ENCODE data around the gene PRELID3B. TPM values are rescaled to one million over a fixed set of nuclear protein-coding genes. Genes with fewer than 3 reads are reported as not detected.
A peak's percentile ranks its signal among the peaks of the same experiment; 100 is the strongest.

PRELID3B gene
- total RNA-seq, 2 experiments from 2014 or later, result 80.1 to 81.6 TPM

GRCh38 chr20:59025086-59025485 lies 17.5 kb downstream of the PRELID3B start:
- CTCF ChIA-PET, result no interaction called here
- Mint-ChIP-seq H3K9me3 (ENCODE audit: insufficient read depth) (no peaks in the 10 kb centered on the region), H3K4me3 (no peak overlapping the region), H3K27me3 (ENCODE audit: low read depth) (no peaks in the 10 kb centered on the region), H3K4me1 (ENCODE audit: low read depth) (peaks cover 35% of the 10 kb centered on the region), H3K36me3 (ENCODE audit: low read depth) (peaks cover 68% of the 10 kb centered on the region), H3K27ac (no peak overlapping the region)
- ATAC-seq (no peak), DNase-seq (no peak)
- POLR2A ChIA-PET, result interaction anchor here (0.6 to 1.0 kb wide), 2 partner anchors 36 to 136 kb away, joined by 3 read pairs; no protein-coding TSS in a partner anchor

DNA sequence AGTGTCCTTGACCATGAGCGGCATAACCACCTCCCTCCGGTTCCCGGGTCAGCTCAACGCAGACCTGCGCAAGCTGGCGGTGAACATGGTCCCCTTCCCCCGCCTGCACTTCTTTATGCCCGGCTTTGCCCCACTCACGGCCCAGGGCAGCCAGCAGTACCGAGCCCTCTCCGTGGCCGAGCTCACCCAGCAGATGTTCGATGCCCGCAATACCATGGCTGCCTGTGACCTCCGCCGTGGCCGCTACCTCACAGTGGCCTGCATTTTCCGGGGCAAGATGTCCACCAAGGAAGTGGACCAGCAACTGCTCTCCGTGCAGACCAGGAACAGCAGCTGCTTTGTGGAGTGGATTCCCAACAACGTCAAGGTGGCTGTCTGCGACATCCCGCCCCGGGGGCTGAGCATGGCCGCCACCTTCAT lies 18.5 kb downstream of the PRELID3B start:
- ChIA-PET CTCF (no interaction called here), POLR2A (interaction anchor here (1.0 kb wide), 1 partner anchor 135 kb away, joined by 3 read pairs; no protein-coding TSS in a partner anchor)
- Mint-ChIP-seq H3K27ac (no peak overlapping the region), H3K9me3 (ENCODE audit: insufficient read depth) (no peaks in the 10 kb centered on the region), H3K4me1 (ENCODE audit: low read depth) (peaks cover 27% of the 10 kb centered on the region), H3K27me3 (ENCODE audit: low read depth) (no peaks in the 10 kb centered on the region), H3K36me3 (ENCODE audit: low read depth) (peaks cover 59% of the 10 kb centered on the region), H3K4me3 (no peak overlapping the region)
- DNase-seq (no peak), ATAC-seq (no peak)

DNA sequence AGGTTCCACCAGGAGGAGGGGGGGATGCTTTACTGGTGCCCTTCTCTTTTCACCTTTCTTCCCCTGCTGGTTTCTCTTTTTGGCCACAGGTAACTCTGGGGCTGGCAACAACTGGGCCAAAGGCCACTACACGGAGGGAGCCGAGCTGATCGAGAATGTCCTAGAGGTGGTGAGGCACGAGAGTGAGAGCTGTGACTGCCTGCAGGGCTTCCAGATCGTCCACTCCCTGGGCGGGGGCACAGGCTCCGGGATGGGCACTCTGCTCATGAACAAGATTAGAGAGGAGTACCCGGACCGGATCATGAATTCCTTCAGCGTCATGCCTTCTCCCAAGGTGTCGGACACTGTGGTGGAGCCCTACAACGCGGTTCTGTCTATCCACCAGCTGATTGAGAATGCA lies 19.0 kb downstream of the PRELID3B start:
- peaks cover 22% of the 10 kb centered on the region for H3K4me1 Mint-ChIP-seq (ENCODE audit: low read depth)
- no peak for DNase-seq
- POLR2A ChIA-PET, result interaction anchor here (0.8 kb wide), 1 partner anchor 9 kb away, joined by 5 read pairs; the partner anchor contains the start of gene ATP5F1E
- H3K27me3 Mint-ChIP-seq (ENCODE audit: low read depth), result no peaks in the 10 kb centered on the region
- no peak for ATAC-seq
- H3K9me3 Mint-ChIP-seq (ENCODE audit: insufficient read depth), result no peaks in the 10 kb centered on the region
- H3K4me3 Mint-ChIP-seq, result no peak overlapping the region
- CTCF ChIA-PET, result no interaction called here
- H3K27ac Mint-ChIP-seq, result no peak overlapping the region
- H3K36me3 Mint-ChIP-seq (ENCODE audit: low read depth), result peaks cover 54% of the 10 kb centered on the region

- Mint-ChIP-seq H3K4me3 (no peak overlapping the region), H3K27ac (peak overlapping the region; percentile 10), H3K36me3 (ENCODE audit: low read depth) (peaks cover 48% of the 10 kb centered on the region), H3K27me3 (ENCODE audit: low read depth) (no peaks in the 10 kb centered on the region), H3K4me1 (ENCODE audit: low read depth) (peaks cover 16% of the 10 kb centered on the region), H3K9me3 (ENCODE audit: insufficient read depth) (no peaks in the 10 kb centered on the region)
- ChIA-PET POLR2A (no interaction called here), CTCF (no interaction called here)
- no peak for ATAC-seq
- DNase-seq, result no peak
Observed at GRCh38 chr20:59022754-59023153, 19.8 kb downstream of the PRELID3B start.

DNA sequence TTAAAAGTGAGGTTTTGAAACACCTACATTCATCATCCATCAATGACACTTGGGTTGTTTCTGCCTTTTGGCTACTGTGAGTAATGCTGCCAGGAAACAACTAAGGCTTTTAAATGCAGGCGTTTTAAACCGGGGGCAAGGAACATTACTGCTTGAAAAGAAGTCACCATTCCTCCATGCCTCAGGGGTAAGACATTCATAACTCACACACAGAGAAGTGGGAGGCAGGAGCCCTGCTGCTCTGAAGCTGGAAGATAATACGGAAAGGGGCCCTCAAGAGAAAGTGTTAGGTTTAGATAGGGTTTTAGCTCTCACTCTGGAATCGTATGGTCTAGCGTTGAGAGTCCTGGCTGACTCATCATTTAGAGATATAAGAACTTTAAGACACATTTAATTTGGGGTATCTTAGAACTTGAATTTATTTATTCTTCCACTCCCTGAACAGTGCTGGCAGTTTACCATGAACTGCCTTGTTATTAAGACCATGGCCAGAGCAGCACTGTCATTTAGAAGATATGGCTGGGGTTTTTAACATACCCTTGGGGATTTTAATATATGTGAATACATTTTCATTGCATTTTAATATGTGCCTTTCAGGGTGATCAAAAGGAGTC lies 21.5 kb downstream of the PRELID3B start:
- CTCF ChIA-PET, result no interaction called here

DNA sequence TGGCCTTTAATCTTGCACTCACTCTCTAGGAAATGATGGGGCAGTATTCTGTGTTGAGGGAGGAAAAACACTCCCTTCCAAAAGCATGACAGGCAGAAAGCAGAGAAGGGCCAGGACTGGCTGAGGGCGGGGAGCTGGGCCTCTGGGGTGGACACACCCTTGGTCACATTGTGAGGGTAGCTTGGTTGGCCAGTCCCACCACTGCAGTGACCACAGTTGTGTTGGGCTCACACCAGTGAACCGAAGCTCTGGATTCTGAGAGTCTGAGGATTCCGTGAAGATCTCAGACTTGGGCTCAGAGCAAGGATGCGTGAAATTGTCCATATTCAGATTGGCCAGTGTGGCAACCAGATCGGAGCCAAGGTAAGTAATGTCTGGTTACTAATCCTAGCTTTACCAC lies 23.4 kb downstream of the PRELID3B start, which contains the start of gene TUBB1:
Gene TUBB1 (plus strand): TSS at position 213 of the 400 bp plus-strand sequence. CDS start 94 bp downstream, at position 307.
- Mint-ChIP-seq H3K4me3 (no peak within 1 kb of the TSS), H3K27me3 (ENCODE audit: low read depth) (no peaks in the 10 kb centered on the region), H3K36me3 (ENCODE audit: low read depth) (peaks cover 19% of the 10 kb centered on the region), H3K9me3 (ENCODE audit: insufficient read depth) (no peaks in the 10 kb centered on the region), H3K27ac (no peak within 1 kb of the TSS), H3K4me1 (ENCODE audit: low read depth) (peaks cover 26% of the 10 kb centered on the region)
- CTCF ChIA-PET, result no interaction called here
- DNase-seq (no peak), ATAC-seq (no peak)
- POLR2A ChIA-PET, result no interaction called here

More for the DNA sequence above, 21.5 kb downstream of the PRELID3B start:
- no peak overlapping the region for H3K27ac Mint-ChIP-seq
- no peaks in the 10 kb centered on the region for H3K9me3 Mint-ChIP-seq (ENCODE audit: insufficient read depth)
- H3K4me1 Mint-ChIP-seq (ENCODE audit: low read depth), result peaks cover 22% of the 10 kb centered on the region
- H3K27me3 Mint-ChIP-seq (ENCODE audit: low read depth), result no peaks in the 10 kb centered on the region
- H3K36me3 Mint-ChIP-seq (ENCODE audit: low read depth), result peaks cover 31% of the 10 kb centered on the region
- H3K4me3 Mint-ChIP-seq, result no peak overlapping the region
- DNase-seq (no peak), ATAC-seq (no peak)
- POLR2A ChIA-PET, result interaction anchor here (0.9 kb wide), 1 partner anchor 369 kb away, joined by 4 read pairs; no protein-coding TSS in a partner anchor

DNA sequence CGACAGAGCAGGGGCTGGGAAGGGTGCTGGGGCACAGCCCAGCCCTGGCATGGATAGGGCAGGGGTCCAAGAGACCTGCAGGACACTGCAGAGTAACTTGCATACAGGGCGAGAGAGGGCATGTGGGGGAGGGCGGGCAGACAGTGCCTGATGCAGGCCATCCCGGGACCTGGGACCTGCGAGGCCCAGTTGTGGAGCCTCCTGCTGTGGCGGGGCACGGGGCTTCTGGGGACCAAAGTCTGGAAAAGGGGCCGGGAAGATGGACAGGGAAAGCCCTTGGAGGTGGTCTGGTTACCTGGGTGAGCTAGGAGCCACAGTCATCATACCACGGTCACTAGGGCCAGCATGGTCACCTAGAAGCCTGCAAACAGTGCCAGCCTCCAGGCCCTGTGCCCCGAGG lies 23.8 kb downstream of the PRELID3B start:
- H3K27ac Mint-ChIP-seq, result no peak overlapping the region
- H3K4me1 Mint-ChIP-seq (ENCODE audit: low read depth), result peaks cover 30% of the 10 kb centered on the region
- H3K4me3 Mint-ChIP-seq, result no peak overlapping the region
- ATAC-seq (no peak), DNase-seq (no peak)
- peaks cover 15% of the 10 kb centered on the region for H3K36me3 Mint-ChIP-seq (ENCODE audit: low read depth)
- H3K27me3 Mint-ChIP-seq (ENCODE audit: low read depth), result no peaks in the 10 kb centered on the region
- ChIA-PET POLR2A (no interaction called here), CTCF (no interaction called here)
- H3K9me3 Mint-ChIP-seq (ENCODE audit: insufficient read depth), result no peaks in the 10 kb centered on the region

DNA sequence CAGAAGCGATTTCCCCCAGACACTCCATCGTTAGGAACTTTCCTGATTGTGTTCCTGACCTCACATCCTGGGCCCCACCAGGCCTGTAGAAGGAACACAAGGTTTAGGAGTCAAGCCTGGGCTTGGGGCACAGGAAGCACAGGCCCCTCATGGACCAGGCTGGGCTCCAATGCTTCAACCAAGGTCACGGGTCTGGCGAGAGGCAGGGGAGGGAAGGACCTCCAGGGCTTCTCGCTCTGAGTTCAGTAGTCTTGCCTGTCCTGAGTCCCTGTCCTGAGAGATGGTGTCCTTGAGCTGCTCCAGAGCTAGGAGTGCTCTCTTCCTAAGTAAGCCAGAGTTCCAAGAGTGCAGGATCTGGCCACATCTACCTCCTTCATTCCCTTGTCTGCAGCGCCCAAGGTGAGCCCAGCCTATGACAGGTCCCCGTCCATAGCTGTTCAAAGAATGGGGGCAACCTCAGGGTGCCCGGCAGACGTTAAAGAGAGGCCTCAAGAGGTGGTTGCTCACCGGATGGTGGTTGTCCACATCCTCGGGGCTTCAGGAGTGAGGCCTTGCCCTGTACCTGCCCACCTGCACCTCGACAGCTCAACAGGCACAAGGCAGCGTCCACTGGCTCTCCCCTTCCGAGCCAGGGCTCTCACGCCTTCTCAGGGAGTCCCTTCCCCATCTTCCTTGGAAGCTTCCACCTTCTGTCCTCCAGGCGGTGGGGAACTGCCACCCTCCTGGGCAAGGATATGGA lies 24.9 kb downstream of the PRELID3B start:
- peaks cover 7% of the 10 kb centered on the region for H3K36me3 Mint-ChIP-seq (ENCODE audit: low read depth)
- no peaks in the 10 kb centered on the region for H3K27me3 Mint-ChIP-seq (ENCODE audit: low read depth)
- POLR2A ChIA-PET, result interaction anchor here (0.7 to 1.0 kb wide), 3 partner anchors 15 to 1594 kb away, joined by 3 read pairs; partner anchors contain the start of gene ATP5F1E
- H3K4me3 Mint-ChIP-seq, result no peak overlapping the region
- DNase-seq (no peak), ATAC-seq (no peak)
- CTCF ChIA-PET, result interaction anchor here (0.7 to 1.5 kb wide), 4 partner anchors 9 to 204 kb away, joined by 3 to 4 read pairs (median 3); no protein-coding TSS in a partner anchor
- no peaks in the 10 kb centered on the region for H3K9me3 Mint-ChIP-seq (ENCODE audit: insufficient read depth)
- H3K27ac Mint-ChIP-seq, result peak overlapping the region; percentile 55
- peaks cover 40% of the 10 kb centered on the region for H3K4me1 Mint-ChIP-seq (ENCODE audit: low read depth)

DNA sequence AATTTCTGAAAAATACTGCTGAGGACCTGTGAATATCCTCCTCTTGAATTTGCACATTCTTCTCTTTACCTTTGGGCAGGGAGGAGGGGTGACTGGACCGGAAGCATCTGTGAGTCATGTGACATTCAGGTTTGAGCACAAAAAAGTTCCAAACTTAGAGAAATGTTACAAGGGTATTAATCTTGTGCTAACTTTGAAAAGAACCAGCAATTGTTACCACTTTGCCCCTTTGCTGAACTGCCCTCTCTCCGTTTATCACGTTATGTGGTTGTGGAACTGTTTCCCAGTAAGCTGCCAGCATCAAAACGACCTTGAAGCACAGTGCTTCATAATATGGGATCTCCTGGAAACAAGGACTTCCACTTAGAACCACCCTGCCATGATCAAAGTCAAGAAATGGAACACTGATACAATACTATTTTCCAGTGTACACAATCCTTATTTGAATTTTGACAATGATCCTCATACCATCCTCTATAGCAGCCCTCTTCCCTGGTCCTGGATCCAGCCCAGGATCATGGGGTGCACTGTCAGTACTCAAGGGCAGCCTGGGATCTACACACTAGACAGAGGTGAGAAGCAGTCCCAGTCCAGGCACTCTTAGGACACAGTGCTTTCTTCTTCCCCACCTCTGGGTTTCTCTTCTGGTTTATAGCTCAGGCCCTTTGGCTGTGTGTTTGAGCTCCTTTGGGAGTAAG lies 25.6 kb downstream of the PRELID3B start:
- Mint-ChIP-seq H3K27me3 (ENCODE audit: low read depth) (no peaks in the 10 kb centered on the region), H3K27ac (peak overlapping the region; percentile 55), H3K9me3 (ENCODE audit: insufficient read depth) (no peaks in the 10 kb centered on the region), H3K4me1 (ENCODE audit: low read depth) (peaks cover 47% of the 10 kb centered on the region), H3K4me3 (no peak overlapping the region), H3K36me3 (ENCODE audit: low read depth) (peaks cover 2% of the 10 kb centered on the region)
- DNase-seq, result no peak
- ChIA-PET POLR2A (interaction anchor here (0.6 to 1.0 kb wide), 4 partner anchors 14 to 1594 kb away, joined by 3 read pairs; partner anchors contain the start of gene ATP5F1E), CTCF (interaction anchor here (0.9 to 1.5 kb wide), 3 partner anchors 10 to 205 kb away, joined by 3 to 4 read pairs (median 3); no protein-coding TSS in a partner anchor)
- ATAC-seq, result peak; percentile 28

DNA sequence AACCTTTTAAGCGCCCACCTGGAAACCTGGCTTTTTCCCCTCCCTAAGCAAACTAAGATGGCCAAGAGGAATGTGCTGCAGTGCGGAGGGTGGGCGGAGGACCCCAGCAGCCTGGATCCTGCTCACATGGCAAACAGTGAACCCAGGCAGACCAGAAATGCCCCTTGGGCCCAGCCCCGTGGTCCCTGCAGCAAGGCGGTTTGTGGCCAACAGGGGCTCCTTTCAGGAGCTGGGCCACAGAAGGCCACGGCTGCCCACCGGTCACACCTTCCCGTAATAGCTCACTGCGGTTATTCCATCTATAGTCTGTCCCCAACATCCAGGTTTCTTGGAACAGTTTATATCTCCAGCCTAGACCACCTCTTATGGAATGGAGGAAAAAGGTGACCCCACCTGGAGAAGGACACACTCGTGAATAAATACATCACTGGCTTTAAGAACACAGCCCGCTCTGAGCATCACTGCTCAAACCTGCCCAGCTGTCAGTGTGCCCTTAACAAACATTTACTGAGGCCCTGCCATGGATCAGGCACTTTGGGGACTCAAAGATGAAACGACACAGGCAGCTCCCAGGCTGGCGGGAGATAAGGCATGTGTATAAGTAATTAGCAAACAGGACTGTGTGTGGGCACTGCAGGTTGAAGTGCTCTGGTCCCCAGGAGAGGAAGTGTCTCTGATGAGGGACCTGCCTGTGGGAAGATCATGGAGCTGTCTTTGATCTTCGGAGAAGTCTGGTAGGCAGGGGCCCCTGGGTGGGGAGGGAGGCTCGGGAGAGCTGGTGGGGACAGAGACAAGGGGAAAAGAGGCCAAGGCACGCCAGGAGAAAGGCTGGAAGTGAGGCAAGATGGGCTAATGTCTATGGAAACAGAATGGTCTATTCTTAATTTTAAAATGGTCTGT lies 26.5 kb downstream of the PRELID3B start:
- DNase-seq (no peak), ATAC-seq (no peak)
- ChIA-PET CTCF (interaction anchor here (1.5 kb wide), 1 partner anchor 206 kb away, joined by 3 read pairs; no protein-coding TSS in a partner anchor), POLR2A (interaction anchor here (0.6 to 0.9 kb wide), 2 partner anchors 10 to 15 kb away, joined by 3 to 4 read pairs; no protein-coding TSS in a partner anchor)
- Mint-ChIP-seq H3K4me1 (ENCODE audit: low read depth) (peaks cover 56% of the 10 kb centered on the region), H3K9me3 (ENCODE audit: insufficient read depth) (no peaks in the 10 kb centered on the region), H3K27me3 (ENCODE audit: low read depth) (no peaks in the 10 kb centered on the region), H3K36me3 (ENCODE audit: low read depth) (peaks cover 2% of the 10 kb centered on the region), H3K4me3 (no peak overlapping the region), H3K27ac (peak overlapping the region; percentile 50)

GRCh38 chr20:59015411-59015810 lies 27.2 kb downstream of the PRELID3B start:
- H3K9me3 Mint-ChIP-seq (ENCODE audit: insufficient read depth), result no peaks in the 10 kb centered on the region
- CTCF ChIA-PET, result no interaction called here
- no peaks in the 10 kb centered on the region for H3K27me3 Mint-ChIP-seq (ENCODE audit: low read depth)
- no peak overlapping the region for H3K27ac Mint-ChIP-seq
- no peak overlapping the region for H3K4me3 Mint-ChIP-seq
- ATAC-seq (no peak), DNase-seq (no peak)
- H3K4me1 Mint-ChIP-seq (ENCODE audit: low read depth), result peaks cover 62% of the 10 kb centered on the region
- POLR2A ChIA-PET, result interaction anchor here (0.9 kb wide), 1 partner anchor 10 kb away, joined by 4 read pairs; no protein-coding TSS in a partner anchor
- peaks cover 2% of the 10 kb centered on the region for H3K36me3 Mint-ChIP-seq (ENCODE audit: low read depth)
